Spleen (tissue), 11 donors: ENCODE measurements around the gene ENSA. TPM values are rescaled to one million over a fixed set of nuclear protein-coding genes. Genes with fewer than 3 reads are reported as not detected.
A peak's percentile ranks its signal among the peaks of the same experiment; 100 is the strongest.

Experiments
- DNase-seq: peaks from one replicate; pipeline ENCODE4 v3.0.0-alpha.2; 2020
- H3K27ac ChIP-seq, 8 donors: fragments of 200-600 bp; sonication (generic) in 7 of 8; 1 replicate in 4 of 8; 2 replicates in 4 of 8; pipeline versions ENCODE4 v1.5.0 to v1.8.0; 2016 to 2021; ENCODE audit warnings: inconsistent platforms in 4 of 8, mild to moderate bottlenecking in 4 of 8, moderate library complexity in 1 of 8
- H3K27me3 ChIP-seq, 7 donors: fragments of 200-600 bp; sonication (generic) in 6 of 7; replicated peaks in 1 of 7; 1 replicate in 4 of 7; 2 replicates in 3 of 7; pipeline versions ENCODE4 v1.5.0 to v1.8.0; 2016 to 2021; ENCODE audit warnings: inconsistent platforms in 3 of 7, mild to moderate bottlenecking in 1 of 7
- H3K36me3 ChIP-seq, 6 donors: fragments of 200-600 bp; sonication (generic) in 5 of 6; 1 replicate in 4 of 6; 2 replicates in 2 of 6; pipeline versions ENCODE4 v1.5.0 to v1.8.0; 2016 to 2021; ENCODE audit warnings: inconsistent platforms in 2 of 6
- H3K4me1 ChIP-seq, 6 donors: fragments of 200-600 bp; sonication (generic) in 5 of 6; 1 replicate in 3 of 6; 2 replicates in 3 of 6; pipeline versions ENCODE4 v1.5.0 to v1.8.0; 2016 to 2021; ENCODE audit warnings: inconsistent platforms in 3 of 6
- H3K4me3 ChIP-seq, 8 donors: fragments of 200-600 bp; sonication (generic) in 7 of 8; 1 replicate in 4 of 8; 2 replicates in 4 of 8; pipeline versions ENCODE4 v1.5.0 to v1.8.0; 2016 to 2021; ENCODE audit warnings: inconsistent platforms in 4 of 8, mild to moderate bottlenecking in 4 of 8, moderate library complexity in 2 of 8
- H3K9me3 ChIP-seq, 8 donors: fragments of 200-600 bp; sonication (generic) in 7 of 8; 1 replicate in 4 of 8; 2 replicates in 4 of 8; pipeline versions ENCODE4 v1.5.0 to v1.8.0; 2016 to 2021; ENCODE audit warnings: inconsistent platforms in 4 of 8
- CTCF ChIP-seq, 11 experiments: fragments of 200-600 bp in 7 of 11; fragments of 450-650 bp in 4 of 11; sonication (generic) in 4 of 11; IDR thresholded peaks in 8 of 11; conservative IDR thresholded peaks in 3 of 11; 1 replicate in 7 of 11; 2 replicates in 4 of 11; pipeline versions ENCODE4 v1.4.0 to v1.8.0; 2016 to 2021; ENCODE audit warnings: antibody characterized with exemption in 11 of 11, inconsistent platforms in 4 of 11, mild to moderate bottlenecking in 1 of 11
- POLR2A ChIP-seq, 3 donors: fragments of 450-650 bp; IDR thresholded peaks; one replicate each; pipeline ENCODE4 v1.5.1; 2017; ENCODE audit warnings: antibody characterized with exemption in 3 of 3, mild to moderate bottlenecking in 1 of 3
- POLR2AphosphoS5 ChIP-seq, 3 donors: sonication (generic); formaldehyde crosslinking; IDR thresholded peaks; one replicate each; pipeline ENCODE4 v1.5.1; 2017; ENCODE audit warnings: antibody characterized with exemption in 3 of 3
- WGBS, 5 donors: extraction: QIAGEN DNeasy Blood & Tissue Kit in 3 of 5; methylation state at CpG; one replicate each; pipeline versions ENCODE4 v1.1.5 to v1.1.7; 2013 to 2018; 5-methylcytosine and 5-hydroxymethylcytosine counted together
- intact Hi-C: fragments of 100-400 bp; cut with DNase I; formaldehyde crosslinking; loops from one replicate; pipeline ENCODE4 v1.15.0; 2023; ENCODE audit warnings: low total_unique reads
- polyA plus RNA-seq, 3 donors: library from polyadenylated mRNA; stranded (reverse); fragments of 200-250 nt; gene quantifications; one replicate each; pipeline ENCODE4 v1.2.1, GENCODE V29; 2013
- total RNA-seq, 7 donors: library from RNA; depleted of rRNA in 3 of 7; stranded (reverse); fragments of >200 nt in 3 of 7; fragmentation: NEBNext Ultra II Directional in 4 of 7; extraction: Animal tissue kit (Norgen Biotek cat#: 25700) in 4 of 7; gene quantifications; one replicate each; pipeline versions ENCODE4 v1.1.0 to v1.2.1, GENCODE V29; 2016 to 2021
- donor health status: healthy with polysubstance abuse.
- donor health status: DM: no; HTN: no; CAD: no; lungs with moderate emphysema.
- donor health status: DM: no; HTN: no; CAD: no.
- donor health status: Bipolar disorder and iron deficiency.
- donor health status: healthy.
- donor health status: DM: no; HTN: no; CAD: no.
- donor health status: DM: yes; HTN: yes; CAD: no.

Gene ENSA
- total and polyA plus RNA-seq, 10 donors, result 96.3 to 153 (median 126) TPM

- H3K4me3 ChIP-seq, result no peak overlapping the region
- peak; percentile 84 for DNase-seq
- H3K36me3 ChIP-seq, result peaks cover 6 to 97% (median 60%) of the 10 kb centered on the region in 6 donors
- intact Hi-C loops, result loop anchor here (5.0 kb wide), 1 partner anchor 40 kb away; no protein-coding TSS in a partner anchor
- peak overlapping the region; percentile 40 to 97 (median 68) for H3K27ac ChIP-seq
- 28 to 58% (median 30%) methylated on average over 8 of the region's 8 CpGs for WGBS, 5 donors
- peaks cover 20 to 86% (median 44%) of the 10 kb centered on the region in 6 donors for H3K4me1 ChIP-seq
- no peaks in the 10 kb centered on the region for H3K9me3 ChIP-seq
- no peaks in the 10 kb centered on the region for H3K27me3 ChIP-seq
- TF ChIP-seq POLR2AphosphoS5 (IDR thresholded peaks at IDR 0.05) (peak; percentile 16 to 67 (median 58)), CTCF (IDR thresholded peaks at IDR 0.05 in 8 of 11, conservative IDR thresholded peaks at IDR 0.05 in 3 of 11) (peak in 2 of 11 experiments; percentile 4 to 15), POLR2A (IDR thresholded peaks at IDR 0.05) (no peak)
Observed at GRCh38 chr1:150622303-150622975, 7.0 kb downstream of the ENSA start.

- no peaks in the 10 kb centered on the region for H3K27me3 ChIP-seq
- intact Hi-C loops, result loop anchor here (2.0 to 5.0 kb wide), 2 partner anchors 39 to 61 kb away; no protein-coding TSS in a partner anchor
- peaks cover 6 to 97% (median 57%) of the 10 kb centered on the region in 6 donors for H3K36me3 ChIP-seq
- peak overlapping the region in 1 of 8 donors; percentile 27 for H3K4me3 ChIP-seq
- peak overlapping the region; percentile 42 to 97 (median 68) for H3K27ac ChIP-seq
- peaks cover 20 to 86% (median 43%) of the 10 kb centered on the region in 6 donors for H3K4me1 ChIP-seq
- peak; percentile 46 to 88 (median 80) for TF ChIP-seq CTCF (IDR thresholded peaks at IDR 0.05 in 8 of 11, conservative IDR thresholded peaks at IDR 0.05 in 3 of 11)
- no peak for TF ChIP-seq POLR2A (IDR thresholded peaks at IDR 0.05)
- TF ChIP-seq POLR2AphosphoS5 (IDR thresholded peaks at IDR 0.05), result peak in 1 of 3 donors; percentile 69
- 41 to 53% (median 46%) methylated on average over 8 of the region's 8 CpGs for WGBS, 5 donors
- DNase-seq, result no peak
- H3K9me3 ChIP-seq, result no peaks in the 10 kb centered on the region
Observed at GRCh38 chr1:150621497-150622302, 7.7 kb downstream of the ENSA start.

- Histone ChIP-seq H3K4me1 (peaks cover 20 to 86% (median 44%) of the 10 kb centered on the region in 6 donors), H3K9me3 (no peaks in the 10 kb centered on the region), H3K27ac (peak overlapping the region; percentile 42 to 97 (median 68)), H3K36me3 (peaks cover 2 to 95% (median 52%) of the 10 kb centered on the region in 6 donors), H3K4me3 (no peak overlapping the region), H3K27me3 (no peaks in the 10 kb centered on the region)
- intact Hi-C loops, result loop anchor here (2.0 to 5.0 kb wide), 2 partner anchors 39 to 60 kb away; no protein-coding TSS in a partner anchor
- TF ChIP-seq CTCF (IDR thresholded peaks at IDR 0.05 in 8 of 11, conservative IDR thresholded peaks at IDR 0.05 in 3 of 11) (no peak), POLR2AphosphoS5 (IDR thresholded peaks at IDR 0.05) (no peak), POLR2A (IDR thresholded peaks at IDR 0.05) (no peak)
- no peak for DNase-seq
- WGBS, 5 donors, result 95 to 98% (median 97%) methylated on average over 2 of the region's 2 CpGs
Observed at GRCh38 chr1:150620919-150621318, 8.5 kb downstream of the ENSA start.
